GM19239 (cell line): ENCODE data around the gene PTPRO.

Source experiments
- DNase-seq: peaks from one replicate; pipeline ENCODE4 v3.0.0; 2011; ENCODE audit warnings: low spot score; ENCODE audit not compliant: insufficient read length
- FAIRE-seq: peaks from 2 replicates; lab custom pipeline; 2011; peaks lifted over from hg19 to GRCh38; lab: Jason Lieb, UNC

PTPRO gene

GRCh38 chr12:15439459-15439858 lies 117.2 kb downstream of the PTPRO start:
- no peak for DNase-seq

DNA sequence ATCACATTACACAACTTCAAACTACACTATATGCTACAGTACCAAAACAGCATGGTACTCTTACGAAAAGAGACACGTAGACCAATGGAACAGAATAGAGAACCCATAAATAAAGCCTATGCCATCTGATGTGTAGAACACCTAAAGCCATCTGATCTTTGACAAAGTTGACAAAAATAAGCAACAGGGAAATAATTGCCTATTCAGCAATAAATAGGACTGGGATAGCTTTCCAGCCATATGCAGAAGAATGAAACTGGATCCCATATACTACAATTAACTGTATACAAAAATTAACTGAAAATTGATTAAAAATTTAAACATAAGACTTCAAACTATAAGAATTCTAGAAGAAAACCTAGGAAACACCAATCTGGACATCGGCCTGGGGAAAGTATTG lies 120.7 kb downstream of the PTPRO start:
- no peak for FAIRE-seq

More at GRCh38 chr12:15439459-15439858, 117.2 kb downstream of the PTPRO start:
- no peak for FAIRE-seq

DNA sequence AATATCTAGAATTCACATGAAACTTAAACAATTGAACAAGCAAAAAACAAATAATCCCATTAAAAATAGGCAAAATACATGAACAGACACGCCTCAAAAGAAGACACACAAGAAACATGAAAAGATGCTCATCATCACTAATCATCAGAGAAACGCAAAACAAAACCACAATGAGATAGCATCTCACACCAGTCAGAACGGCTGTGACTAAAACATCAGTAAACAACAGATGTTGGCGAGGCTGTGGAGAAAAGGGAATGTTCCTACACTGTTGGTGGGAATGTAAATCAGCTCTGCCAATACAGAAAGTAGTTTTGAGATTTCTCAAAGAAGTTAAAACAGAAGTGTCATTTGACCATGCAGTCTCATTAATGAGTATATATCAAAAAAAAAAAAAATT lies 121.3 kb downstream of the PTPRO start:
- FAIRE-seq (no peak), DNase-seq (no peak)

More for the DNA sequence above, 120.7 kb downstream of the PTPRO start:
- no peak for DNase-seq

DNA sequence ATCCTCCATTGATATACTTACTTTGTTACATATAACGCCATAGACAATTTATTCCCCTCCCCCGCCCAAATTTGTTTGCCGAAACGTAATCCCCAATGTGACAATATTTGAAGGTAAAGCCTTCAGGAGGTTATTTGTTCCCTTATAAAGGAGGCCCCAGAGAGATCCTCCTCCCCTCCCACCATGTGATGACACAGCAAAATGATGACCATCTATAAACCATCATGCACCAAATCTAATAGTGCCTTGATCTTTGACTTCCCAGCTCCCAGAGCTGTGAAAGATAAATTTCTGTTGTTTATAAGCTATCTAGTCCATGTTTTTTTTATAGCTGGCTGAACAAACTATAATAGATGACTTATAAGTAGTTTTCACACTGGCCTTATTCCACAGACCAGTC lies 122.2 kb downstream of the PTPRO start:
- DNase-seq, result no peak
- no peak for FAIRE-seq

DNA sequence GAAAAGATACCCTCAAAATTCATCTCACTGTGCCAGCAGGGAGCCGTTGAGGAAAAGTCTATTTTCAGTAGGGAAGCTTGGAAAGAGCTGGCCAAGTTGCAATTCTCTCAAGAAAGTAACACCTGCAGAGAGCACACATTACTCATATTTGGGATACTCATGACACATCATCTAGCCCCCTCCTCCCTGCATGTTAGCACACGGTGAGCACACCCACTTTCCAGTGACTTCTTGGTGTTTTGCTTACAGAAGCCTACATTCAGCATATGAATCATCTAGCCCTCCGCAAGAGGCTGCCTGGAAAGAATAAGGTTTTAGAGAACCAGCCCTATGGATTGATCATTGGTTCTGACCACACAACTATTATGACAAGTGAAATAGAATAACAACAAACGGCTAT lies 124.5 kb downstream of the PTPRO start:
- DNase-seq, result no peak
- no peak for FAIRE-seq

GRCh38 chr12:15453613-15454012 lies 131.3 kb downstream of the PTPRO start:
- no peak for DNase-seq
- FAIRE-seq, result no peak

- no peak for DNase-seq
- no peak for FAIRE-seq
Measured at GRCh38 chr12:15458008-15458407, 135.7 kb downstream of the PTPRO start.

DNA sequence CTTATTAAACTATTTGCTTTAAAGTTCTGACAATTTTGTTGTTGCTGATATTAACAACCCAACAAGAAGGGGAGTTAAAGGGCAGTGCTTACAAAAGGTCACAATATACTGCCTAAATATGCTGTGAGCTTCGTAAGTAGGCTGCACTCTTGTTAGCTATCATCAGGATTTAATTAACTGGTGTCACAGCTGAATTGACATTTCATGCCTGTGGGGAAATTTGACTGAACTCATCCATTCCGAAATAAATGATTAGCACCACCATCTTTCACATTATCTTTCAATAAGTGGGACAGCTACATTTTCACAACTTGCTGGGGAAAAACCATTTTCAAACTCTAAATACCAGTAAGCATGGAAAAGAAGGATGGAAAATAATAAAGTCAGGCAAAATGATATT lies 146.6 kb downstream of the PTPRO start:
- FAIRE-seq (no peak), DNase-seq (no peak)

- FAIRE-seq (no peak), DNase-seq (no peak)
Measured at GRCh38 chr12:15469356-15469755, 147.0 kb downstream of the PTPRO start.

GRCh38 chr12:15472036-15472435 lies 149.7 kb downstream of the PTPRO start:
- no peak for DNase-seq
- FAIRE-seq, result no peak

GRCh38 chr12:15474766-15475165 lies 152.5 kb downstream of the PTPRO start:
- FAIRE-seq (no peak), DNase-seq (no peak)

DNA sequence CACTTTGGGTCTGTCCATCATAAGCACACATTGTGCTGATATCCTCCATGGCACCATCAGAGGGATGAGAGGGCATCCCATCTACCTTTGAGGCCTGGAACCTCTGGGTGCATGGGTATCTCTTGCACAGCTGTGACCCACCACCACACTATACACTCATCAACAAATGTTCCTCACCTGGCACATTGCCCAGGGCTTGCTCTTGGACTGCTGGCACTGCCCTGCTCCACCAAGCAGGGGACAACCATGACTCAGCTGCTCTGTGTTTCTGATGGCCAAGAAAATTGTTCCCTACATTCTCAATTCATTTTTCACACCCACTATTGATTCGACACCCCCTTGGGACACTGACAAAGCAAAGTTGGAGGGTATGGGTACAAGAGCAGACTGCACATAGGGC lies 155.5 kb downstream of the PTPRO start:
- FAIRE-seq (no peak), DNase-seq (no peak)

DNA sequence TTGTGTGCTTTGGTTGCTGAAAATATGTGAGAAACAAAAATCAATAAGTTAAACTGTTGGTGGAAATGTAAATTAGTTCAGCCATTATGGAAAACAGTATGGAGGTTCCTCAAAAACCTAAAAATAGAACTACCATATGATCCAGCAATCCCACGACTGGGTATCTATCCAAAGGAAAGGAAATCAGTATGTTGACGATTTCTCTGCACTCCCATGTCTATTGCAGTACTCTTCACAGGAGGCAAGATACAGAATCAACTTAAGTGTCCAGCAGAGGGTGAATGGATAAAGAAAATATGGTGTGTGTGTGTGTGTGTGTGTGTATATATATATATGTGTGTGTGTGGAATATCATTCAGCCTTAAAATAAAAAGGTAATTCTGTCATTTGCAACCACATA lies 159.5 kb downstream of the PTPRO start:
- no peak for FAIRE-seq
- no peak for DNase-seq

DNA sequence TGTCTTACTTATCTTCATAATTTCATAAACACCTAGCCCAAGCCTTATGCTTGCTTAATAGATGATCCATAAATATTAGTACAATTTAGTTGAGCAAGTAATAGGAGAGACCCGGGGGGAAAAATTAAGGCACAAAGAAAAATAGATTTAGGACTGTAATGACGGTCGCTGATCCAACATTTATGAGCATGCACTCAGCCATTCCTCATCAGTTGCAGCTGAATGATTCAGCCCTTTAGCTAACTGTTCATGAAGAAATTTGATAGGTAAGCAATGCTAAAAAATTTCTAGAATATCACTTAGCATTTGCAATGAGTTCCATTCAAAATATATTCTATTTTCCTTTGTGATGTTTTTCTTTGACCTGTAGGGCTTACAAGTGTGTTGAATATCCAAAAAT lies 163.2 kb downstream of the PTPRO start:
- FAIRE-seq (no peak), DNase-seq (no peak)

DNA sequence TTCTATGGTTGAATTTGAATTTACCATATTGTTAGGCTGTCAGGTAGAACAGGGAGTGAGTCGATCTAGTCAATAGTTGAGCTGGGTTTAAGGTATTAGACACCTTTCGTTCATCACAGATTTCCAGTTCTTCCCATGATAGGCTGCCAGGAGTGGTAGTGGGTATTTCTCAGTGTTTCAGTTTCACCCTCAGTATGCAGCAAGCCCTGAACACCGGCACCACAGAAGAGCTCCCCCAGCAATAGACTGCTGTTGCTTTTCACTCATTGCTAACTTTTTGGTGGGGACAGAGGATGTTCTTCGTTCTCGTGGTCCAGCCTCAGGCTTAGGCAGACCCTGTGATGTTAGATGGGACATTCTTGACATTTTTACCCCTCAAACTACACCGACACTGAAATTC lies 164.6 kb downstream of the PTPRO start:
- no peak for FAIRE-seq
- no peak for DNase-seq

DNA sequence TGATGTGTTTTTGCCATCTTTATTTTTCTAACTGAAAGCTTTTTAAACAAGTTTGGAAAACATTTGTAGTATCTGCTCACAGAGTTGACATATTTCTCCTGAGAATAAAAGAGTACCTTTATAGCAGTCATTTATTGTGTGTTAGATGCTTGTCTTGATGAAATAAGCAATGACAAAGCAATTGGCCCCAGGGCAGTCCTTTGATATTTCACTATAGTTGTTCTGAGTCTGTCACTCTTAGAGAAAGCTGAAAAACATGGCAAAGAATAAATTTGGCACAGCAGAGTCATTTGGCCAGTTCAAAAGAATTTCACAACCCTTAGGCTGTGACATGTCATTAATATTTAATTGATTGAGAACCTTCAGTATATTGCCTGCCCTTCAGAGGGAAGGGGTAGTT lies 166.2 kb downstream of the PTPRO start:
- FAIRE-seq, result no peak
- no peak for DNase-seq

DNA sequence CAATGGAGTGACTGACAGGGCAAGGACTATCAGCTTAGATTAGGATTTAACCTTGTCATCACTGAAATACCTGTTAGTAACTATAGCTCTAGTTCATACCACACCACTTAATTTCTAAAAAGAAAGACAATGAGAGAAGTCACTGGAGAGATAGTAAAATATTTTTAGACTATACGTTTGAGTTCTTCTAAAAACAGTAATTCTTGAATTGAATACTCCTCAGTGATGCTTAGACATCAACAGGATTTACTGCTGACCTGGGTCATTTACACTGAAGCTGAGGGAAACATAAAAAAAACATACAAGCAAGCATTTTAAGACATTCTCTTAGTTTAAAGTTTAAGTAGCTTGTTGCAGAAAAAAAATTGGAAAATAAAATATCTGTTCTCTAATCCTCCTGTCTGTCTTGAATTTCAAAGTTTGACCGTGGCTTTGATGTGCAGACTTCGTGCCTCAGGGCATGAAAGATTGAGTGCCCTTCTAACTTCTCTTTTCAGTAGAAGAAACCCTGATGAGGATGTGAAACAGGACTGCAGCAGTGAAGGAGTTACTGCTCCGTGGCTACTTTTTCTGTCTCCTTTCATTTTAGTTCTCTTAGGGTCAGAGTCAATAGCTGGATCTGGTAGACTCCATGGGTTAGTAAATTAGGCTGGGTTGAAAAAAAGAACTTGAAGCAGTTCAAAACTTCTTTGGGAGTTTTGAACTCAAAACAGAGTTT lies 172.2 kb downstream of the PTPRO start:
- DNase-seq, result no peak

DNA sequence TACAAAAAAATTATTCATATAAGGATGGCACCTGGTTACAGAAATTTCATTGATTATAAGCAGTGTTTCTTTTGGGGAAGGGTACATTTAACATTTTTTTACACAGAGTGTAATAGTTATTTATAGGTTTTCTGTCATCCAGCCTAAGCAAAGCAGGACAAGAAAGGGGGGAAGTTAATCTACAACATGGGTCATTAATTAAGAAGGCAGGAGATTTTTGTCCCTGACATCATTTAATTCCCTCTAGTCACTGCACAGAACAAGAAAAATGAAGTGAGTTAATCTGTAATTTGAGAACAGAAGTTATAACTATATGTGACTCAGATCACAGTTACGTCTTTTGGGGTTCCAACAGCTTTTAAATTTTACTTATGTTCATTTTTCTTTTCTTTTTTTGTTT lies 173.4 kb downstream of the PTPRO start:
- FAIRE-seq, result no peak
- DNase-seq, result no peak

More for the DNA sequence above, 172.2 kb downstream of the PTPRO start:
- peak; percentile 11 for FAIRE-seq

DNA sequence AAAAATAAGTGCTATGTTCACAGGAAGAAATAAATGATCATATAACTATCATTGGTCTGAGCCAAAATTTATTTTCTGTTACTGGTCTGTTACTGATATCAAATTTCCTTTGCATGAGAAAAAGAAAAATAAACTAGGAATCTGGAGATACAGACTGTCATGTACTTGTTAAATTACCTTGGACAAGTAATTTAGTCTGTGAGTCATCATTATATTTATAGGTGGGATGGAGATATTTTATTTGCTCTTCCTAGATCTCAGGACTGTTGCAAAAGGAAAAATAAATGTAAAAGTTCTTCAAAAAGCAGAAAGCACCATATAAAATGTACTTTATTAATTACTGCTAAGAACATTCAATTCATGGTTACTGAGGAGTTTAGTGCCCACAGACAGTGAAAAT lies 174.4 kb downstream of the PTPRO start:
- DNase-seq, result no peak
- no peak for FAIRE-seq

DNA sequence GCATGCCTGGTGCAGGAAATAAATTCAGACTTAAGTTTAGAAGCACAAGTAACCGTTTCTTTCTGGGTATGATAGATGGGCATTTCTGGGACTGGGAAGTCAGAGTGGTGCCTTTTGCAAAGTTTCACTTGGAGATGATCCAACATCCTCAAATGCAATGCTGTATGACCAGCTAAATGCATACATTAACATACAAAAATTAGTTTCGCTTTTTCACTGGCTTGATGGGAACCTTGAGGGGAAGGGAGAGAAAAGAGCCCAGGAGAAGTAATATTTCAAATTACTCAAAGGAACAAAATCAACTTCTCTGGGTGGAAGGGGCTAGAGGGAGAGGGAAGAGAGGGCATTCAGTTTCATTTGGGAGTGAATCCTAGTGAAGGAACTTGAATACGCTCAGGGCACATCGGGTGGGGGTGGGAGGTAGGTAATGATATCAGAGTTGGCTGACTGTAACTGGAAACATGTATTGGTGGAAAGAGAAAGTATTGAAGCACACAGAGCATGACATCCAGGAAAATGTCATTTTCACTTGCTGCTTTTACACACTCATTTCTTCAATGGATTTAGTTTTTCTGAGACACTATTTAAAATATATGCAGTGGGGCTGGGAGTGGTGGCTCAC lies 175.5 kb downstream of the PTPRO start:
- FAIRE-seq (no peak), DNase-seq (no peak)

DNA sequence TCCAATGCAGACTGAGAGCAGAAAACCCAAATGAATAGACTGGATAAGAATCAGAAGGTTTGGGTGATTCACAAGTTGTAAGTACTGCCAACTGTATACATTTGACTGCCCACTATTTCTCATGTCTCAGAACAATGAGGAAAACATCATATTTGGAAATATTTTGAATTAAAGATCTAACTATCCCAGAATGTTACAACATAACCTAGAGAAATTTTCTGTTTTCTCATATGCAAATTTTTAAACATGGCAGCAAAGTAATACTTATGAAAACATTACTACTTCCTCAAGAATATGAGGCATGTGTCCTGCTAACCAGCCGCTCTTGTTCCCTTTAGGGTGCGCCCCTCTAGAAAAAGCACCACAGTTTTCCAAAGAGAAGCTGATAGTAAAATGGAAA lies 179.9 kb downstream of the PTPRO start:
- no peak for DNase-seq
- FAIRE-seq, result no peak

DNA sequence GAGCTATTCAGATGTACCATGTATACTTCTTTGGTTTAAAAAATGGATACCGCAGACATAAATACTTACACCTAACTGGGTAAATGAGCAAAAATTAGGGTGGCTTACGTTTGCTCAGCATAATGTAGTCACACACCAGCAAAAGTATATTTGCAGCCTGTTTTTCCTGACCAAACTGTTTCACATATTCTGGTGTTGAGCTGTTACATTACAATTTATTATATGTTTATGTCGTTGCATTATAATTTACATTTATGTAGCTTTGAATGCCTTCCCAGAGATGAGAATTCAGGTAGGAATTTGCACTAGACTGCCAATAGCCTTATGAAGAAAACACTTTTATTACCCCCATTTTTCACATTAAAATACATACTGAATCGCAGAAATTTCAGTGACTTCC lies 183.3 kb downstream of the PTPRO start:
- FAIRE-seq, result no peak
- no peak for DNase-seq
